A172 (cell line): ENCODE measurements around the gene DNMT3B. TPM values are rescaled to one million over a fixed set of nuclear protein-coding genes. Genes with fewer than 3 reads are reported as not detected.
"Not testable (repeated sequence)": the region's sequence is repeated elsewhere in the genome, so short reads cannot be mapped to it uniquely, and the experiment has no call there.

Experiments used
- DNase-seq: peaks from one replicate; pipeline ENCODE4 v3.0.0-alpha.2; 2015; ENCODE audit warnings: low spot score
- total RNA-seq: library from RNA; depleted of rRNA; stranded (reverse); fragments of >200 nt; shearing (Covaris generic); gene quantifications from 2 replicates; pipeline ENCODE4 v1.2.3, GENCODE V29; 2014

Gene DNMT3B
- total RNA-seq, 1 experiment from 2014 or later = 6.2 TPM

DNA sequence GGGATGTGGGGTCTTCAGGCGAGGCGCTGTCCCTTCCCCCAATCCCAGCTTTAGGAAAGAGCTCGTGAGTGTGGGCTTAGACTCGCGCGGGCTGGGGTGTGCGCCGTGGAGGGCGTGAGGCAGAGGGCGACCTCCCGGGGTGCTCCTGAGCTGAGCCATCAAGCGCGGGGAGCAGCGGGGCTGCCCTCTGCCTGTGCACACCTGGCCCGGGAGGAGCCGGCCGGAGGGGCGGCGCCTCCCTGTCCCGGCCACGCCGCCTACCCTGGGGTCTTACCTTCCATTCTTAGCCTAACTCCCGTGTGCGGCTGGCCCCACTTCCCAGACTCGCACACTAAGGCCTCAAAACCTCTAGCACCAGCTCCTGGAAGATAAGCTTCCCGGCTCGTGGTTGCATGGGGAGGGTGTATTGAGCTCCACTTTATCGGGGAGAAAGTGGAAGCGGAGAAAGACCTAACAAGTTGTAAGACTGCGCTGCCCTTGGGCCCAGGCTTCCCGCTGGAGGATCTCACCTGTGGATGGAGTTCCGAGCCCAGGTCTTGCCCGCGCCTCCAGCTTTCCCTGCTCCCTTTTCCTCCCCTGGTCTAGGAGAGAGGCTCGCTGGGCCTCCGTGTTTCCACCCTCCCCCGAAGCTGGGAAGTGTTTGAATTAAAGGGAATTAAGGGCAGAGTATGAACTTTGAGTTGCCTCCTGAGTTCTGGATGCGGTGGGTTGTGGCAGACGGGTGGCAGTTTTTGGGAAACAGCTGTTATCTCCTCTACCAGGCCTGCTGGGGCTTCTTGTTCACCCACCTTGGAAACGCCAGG is 1.2 kb downstream of the DNMT3B start:
- DNase-seq = no peak

DNA sequence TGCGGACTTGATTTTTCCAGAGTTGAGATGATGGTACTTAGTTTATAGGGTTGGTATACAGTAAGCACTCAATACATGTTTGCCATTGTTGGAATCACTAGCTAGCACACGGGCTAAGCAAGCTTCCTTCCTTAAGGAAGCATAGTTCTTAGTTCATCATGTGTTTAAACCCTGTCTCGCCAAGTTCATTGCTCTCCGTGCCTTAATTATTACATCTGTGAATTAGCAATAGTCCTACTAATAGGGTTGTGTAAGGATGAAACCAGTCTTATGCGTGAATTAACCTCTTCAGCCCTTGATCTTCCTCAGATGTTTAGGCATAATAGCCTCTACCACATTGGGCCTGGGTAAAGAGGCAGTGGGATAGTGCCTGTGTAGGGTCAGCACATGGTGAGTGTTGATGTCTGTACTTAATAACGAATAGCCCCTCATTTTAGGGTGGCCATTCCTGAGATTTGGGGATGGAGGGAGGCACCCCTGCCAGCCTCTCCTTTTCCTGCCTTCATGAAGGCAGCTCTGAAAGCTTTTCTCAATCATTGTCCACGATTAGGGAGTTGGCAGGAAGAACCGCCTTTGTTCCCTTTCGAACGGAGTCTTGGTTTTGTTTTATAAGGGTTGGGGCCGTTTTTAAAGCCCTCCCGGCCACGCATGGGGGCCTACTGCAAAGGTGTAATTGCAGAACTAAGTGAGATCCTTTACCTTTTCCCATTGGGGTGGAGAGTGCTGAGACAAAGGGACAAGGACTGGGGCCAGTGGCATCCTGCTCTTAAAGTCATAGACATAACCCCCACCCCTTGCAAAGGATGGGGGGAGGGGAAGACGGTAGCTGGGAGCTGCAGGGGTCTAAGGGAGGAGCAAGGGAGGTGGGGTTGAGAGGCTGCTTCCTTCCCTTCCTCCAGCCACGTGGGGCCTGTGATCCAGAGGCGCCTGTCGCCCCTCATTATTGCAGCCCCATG is 2.1 kb downstream of the DNMT3B start:
- no peak for DNase-seq

DNA sequence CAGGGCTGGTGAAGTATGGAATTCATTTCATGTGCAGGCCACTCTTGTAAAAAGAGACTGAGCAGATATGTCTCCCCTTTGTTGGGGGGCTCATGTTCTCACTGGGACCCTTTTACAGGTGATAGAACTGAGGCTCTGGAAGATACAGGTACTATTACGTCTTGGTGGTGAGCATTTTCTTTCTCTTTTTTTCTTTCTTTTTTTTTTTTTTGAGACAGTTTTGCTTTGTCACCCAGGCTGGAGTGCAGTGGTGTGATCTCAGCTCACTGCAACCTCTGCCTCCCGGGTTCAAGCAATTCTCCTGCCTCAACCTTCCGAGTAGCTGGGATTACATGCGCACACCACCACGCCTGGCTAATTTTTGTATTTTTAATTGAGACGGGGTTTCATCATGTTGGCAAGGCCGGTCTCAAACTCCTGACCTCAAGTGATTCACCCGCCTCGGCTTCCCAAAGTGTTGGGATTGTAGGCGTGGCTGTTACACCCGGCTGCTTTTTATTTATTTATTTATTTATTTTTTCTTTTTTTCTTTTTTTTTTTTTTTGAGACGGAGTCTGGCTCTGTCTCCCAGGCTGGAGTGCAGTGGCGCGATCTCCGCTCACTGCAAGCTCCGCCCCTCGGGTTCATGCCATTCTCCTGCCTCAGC is 3.2 kb downstream of the DNMT3B start:
- not testable (repeated sequence) for DNase-seq

DNA sequence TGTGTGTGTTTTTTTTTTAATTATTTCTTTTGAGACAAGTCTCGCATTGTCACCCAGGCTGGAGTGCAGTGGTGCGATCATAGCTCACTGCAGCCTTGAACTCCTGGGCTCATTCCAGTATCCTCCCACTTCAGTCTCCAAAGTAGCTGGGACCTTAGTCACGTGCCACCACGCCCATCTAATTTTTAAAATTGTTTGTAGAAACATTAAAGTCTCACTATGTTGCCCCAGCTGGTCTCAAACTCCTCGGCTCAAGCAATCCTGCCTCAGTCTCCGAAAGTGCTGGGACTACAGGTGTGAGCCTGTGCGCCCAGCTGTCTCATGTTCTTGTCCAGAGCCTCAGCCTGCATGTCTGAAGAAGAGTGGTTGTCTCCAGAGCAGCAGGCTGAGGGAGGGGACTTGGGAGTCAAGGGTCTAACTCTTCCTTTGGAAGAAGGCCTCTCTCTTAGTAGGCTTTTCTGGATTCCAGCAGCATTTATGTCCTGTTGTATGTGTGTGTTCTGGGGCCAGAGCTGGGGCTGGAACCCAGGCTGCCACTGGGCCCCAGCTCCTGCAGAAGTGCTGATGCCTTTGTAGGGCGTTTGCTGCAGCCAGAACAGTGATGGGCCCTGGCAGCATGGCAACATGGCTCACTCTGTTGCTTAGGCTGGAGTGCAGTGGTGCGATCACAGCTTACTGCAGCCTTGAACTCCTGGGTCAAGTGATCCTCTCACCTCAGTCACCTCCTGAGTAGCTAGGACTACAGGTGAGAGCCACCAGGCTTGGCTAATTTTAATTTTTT is 5.4 kb downstream of the DNMT3B start:
- no peak for DNase-seq

DNA sequence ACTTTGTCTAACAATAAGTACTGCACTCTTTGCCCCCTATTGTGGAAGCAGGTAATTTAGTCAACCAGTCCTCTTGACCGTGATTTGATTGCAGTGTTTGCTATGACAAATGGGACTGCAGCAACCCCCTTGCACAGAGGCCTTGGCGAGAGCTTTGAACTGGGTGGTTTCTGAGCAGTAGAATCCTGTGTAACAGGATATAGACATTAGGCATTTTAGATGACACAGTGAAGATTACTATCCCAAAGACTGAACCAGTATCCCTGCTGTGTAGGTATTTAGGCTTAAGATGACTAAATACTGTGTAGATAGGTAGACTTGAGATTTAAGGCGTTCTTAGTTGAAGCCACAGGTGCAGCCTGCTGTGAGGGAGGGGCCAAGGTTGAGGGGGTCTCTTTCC is 9.9 kb downstream of the DNMT3B start:
- no peak for DNase-seq

GRCh38 chr20:32773223-32773622 is 11.0 kb downstream of the DNMT3B start:
- DNase-seq = no peak

DNA sequence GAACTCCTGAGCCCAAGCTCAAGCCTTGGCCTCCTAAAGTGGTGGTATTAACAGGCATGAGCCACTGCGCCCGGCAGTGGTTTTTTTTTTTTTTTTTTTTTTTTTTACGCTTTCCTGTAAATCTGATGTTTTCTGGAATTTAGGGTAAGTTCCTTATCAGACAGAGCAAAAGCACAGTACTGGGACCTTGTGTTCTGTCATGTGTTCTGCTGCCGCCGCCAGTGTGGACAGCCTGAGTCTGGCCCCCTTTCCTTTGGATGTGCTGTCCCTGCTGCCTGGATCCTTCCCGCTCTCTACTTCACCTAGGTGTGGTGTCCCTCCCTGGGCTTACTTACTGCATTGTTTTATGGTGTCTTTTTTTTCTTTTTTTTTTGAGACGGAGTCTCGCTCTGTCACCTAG is 11.7 kb downstream of the DNMT3B start:
- no peak for DNase-seq

GRCh38 chr20:32775336-32775991 is 13.3 kb downstream of the DNMT3B start:
- no peak for DNase-seq

- no peak for DNase-seq
Observed at GRCh38 chr20:32777177-32777956, 15.2 kb downstream of the DNMT3B start.

- DNase-seq = no peak
Observed at GRCh38 chr20:32779500-32780211, 17.5 kb downstream of the DNMT3B start.

GRCh38 chr20:32780278-32780677 is 18.1 kb downstream of the DNMT3B start:
- no peak for DNase-seq

- no peak for DNase-seq
Observed at GRCh38 chr20:32780749-32781655, 18.8 kb downstream of the DNMT3B start.

- DNase-seq = no peak
Observed at GRCh38 chr20:32784369-32785080, 22.3 kb downstream of the DNMT3B start.

- no peak for DNase-seq
Observed at GRCh38 chr20:32786059-32786760, 24.0 kb downstream of the DNMT3B start.

DNA sequence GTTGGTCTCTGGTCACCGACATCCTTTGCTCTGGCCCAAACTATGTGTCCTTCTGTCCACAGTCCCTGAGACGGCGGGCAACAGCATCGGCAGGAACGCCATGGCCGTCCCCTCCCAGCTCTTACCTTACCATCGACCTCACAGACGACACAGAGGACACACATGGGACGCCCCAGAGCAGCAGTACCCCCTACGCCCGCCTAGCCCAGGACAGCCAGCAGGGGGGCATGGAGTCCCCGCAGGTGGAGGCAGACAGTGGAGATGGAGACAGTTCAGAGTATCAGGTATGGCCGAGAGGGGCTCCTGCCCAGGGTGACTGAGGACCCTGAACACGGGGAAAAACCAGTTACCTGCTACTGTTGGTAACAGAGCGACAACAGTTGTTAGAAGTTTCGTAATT is 25.0 kb downstream of the DNMT3B start:
- DNase-seq = no peak

GRCh38 chr20:32789896-32790750 is 27.9 kb downstream of the DNMT3B start:
- DNase-seq = peak; percentile 60
